Thoracic aorta (tissue), 2 donors: ENCODE results near the gene SH2B2. TPM values are rescaled to one million over a fixed set of nuclear protein-coding genes. Genes with fewer than 3 reads are reported as not detected.
"Not testable (repeated sequence)": the region's sequence is repeated elsewhere in the genome, so short reads cannot be mapped to it uniquely, and the experiment has no call there.

Source experiments
- ATAC-seq: fragments of 150-250 bp; one replicate; pipeline ENCODE4 v1.8.0; 2017; ENCODE audit warnings: low read depth; ENCODE audit not compliant: insufficient number of reproducible peaks, low FRiP score
- DNase-seq: peaks from one replicate; pipeline ENCODE4 v3.0.0-alpha.2; 2020; ENCODE audit warnings: low spot score
- H3K27ac ChIP-seq, 2 donors: fragments of 200-600 bp; sonication (generic); 1 replicate in 1 of 2; 2 replicates in 1 of 2; pipeline ENCODE4 v1.5.1; 2016; ENCODE audit warnings: mild to moderate bottlenecking in 2 of 2, moderate library complexity in 2 of 2
- H3K27me3 ChIP-seq: fragments of 200-600 bp; sonication (generic); replicated peaks from 2 replicates; pipeline ENCODE4 v1.6.0; 2016; ENCODE audit warnings: mild to moderate bottlenecking; ENCODE audit not compliant: insufficient read depth
- H3K36me3 ChIP-seq: fragments of 200-600 bp; sonication (generic); one replicate; pipeline ENCODE4 v1.5.1; 2016
- H3K4me1 ChIP-seq, 2 donors: fragments of 200-600 bp; sonication (generic); 1 replicate in 1 of 2; 2 replicates in 1 of 2; pipeline versions ENCODE4 v1.5.1 to v1.6.0; 2016; ENCODE audit warnings: low read depth in 2 of 2, mild to moderate bottlenecking in 1 of 2; ENCODE audit not compliant: control insufficient read depth in 1 of 2
- H3K4me3 ChIP-seq: fragments of 200-600 bp; sonication (generic); 2 replicates; pipeline ENCODE4 v1.5.1; 2016; ENCODE audit warnings: mild to moderate bottlenecking
- H3K9me3 ChIP-seq: fragments of 200-600 bp; sonication (generic); 2 replicates; pipeline ENCODE4 v1.5.1; 2016
- total RNA-seq, 2 donors: library from RNA; depleted of rRNA; stranded (reverse); fragments of >200 nt; gene quantifications; one replicate each; pipeline versions ENCODE4 v1.1.0 to v1.2.3, GENCODE V29; 2016
- TF ChIP-seq, protein P1 (sequence below): fragments of 200-600 bp; sonication (generic); IDR thresholded peaks from one replicate; pipeline ENCODE4 v1.5.1; 2019; ENCODE audit warnings: antibody characterized with exemption

The SH2B2 gene
- total RNA-seq, 2 donors from 2014 or later, result 10.0 to 30.2 TPM

DNA sequence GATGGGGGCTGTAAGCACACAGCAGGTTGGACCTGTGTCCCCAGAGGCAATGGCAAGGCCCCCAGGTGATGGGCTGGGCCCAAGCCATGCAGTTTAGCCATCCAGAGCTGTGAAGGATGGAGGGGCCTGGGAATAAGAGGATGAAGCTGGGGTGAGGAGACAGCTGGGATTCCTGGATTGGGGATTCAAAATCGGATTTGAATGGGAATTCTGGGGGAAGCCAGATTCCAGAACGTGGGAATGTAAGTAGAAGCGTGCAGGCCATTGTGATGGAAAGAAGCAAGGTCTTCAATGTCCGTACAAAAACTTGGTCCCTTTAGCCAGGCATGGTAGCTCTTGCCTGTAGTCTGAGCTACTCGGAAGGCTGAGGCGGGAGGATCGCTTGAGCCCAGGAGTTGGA lies 9.8 kb downstream of the SH2B2 start:
- DNase-seq, result no peak
- TF ChIP-seq, protein P1, sequence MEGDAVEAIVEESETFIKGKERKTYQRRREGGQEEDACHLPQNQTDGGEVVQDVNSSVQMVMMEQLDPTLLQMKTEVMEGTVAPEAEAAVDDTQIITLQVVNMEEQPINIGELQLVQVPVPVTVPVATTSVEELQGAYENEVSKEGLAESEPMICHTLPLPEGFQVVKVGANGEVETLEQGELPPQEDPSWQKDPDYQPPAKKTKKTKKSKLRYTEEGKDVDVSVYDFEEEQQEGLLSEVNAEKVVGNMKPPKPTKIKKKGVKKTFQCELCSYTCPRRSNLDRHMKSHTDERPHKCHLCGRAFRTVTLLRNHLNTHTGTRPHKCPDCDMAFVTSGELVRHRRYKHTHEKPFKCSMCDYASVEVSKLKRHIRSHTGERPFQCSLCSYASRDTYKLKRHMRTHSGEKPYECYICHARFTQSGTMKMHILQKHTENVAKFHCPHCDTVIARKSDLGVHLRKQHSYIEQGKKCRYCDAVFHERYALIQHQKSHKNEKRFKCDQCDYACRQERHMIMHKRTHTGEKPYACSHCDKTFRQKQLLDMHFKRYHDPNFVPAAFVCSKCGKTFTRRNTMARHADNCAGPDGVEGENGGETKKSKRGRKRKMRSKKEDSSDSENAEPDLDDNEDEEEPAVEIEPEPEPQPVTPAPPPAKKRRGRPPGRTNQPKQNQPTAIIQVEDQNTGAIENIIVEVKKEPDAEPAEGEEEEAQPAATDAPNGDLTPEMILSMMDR, result no peak
- Histone ChIP-seq H3K9me3 (no peaks in the 10 kb centered on the region), H3K27me3 (peaks cover 4% of the 10 kb centered on the region), H3K4me3 (no peak overlapping the region), H3K36me3 (no peaks in the 10 kb centered on the region), H3K4me1 (peaks cover 0 to 8% of the 10 kb centered on the region in 2 donors), H3K27ac (no peak overlapping the region)
- ATAC-seq, result no peak

DNA sequence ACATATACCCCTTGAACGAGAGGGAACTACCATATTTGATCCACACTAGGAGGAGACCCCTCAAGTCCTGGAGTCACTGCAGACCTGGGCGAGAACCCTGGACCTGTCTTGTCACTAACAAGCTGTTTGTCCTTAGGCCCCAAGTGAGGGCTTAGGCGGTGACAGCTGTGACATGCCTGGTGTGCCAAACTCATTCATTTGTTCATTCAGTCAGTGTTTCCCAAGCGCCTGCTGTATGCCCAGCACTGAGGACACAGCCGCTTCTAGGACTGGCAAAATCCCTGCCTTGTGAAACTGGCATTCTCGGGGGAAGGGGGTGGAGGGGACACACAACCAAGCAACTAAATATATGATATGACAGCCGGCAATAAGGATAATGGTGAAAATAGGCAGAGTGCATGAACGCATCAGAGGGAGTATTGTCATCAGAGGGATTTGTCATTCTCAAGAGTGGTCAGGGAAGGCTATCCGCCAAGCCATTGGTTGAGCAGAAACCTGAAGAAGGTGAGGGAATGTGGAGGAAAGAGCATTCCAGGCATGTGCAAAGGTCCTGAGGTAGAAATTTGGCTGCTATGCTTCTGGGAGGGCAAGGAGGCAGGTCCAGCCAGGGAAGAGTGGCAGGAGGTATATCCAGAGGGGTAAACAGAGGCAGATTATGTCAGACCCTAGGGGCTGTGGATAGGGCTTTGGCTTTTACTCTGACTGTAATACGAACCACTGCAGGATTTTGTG lies 11.0 kb downstream of the SH2B2 start:
- ATAC-seq, result no peak
- Histone ChIP-seq H3K9me3 (no peaks in the 10 kb centered on the region), H3K4me1 (peaks cover 0 to 8% of the 10 kb centered on the region in 2 donors), H3K4me3 (no peak overlapping the region), H3K36me3 (no peaks in the 10 kb centered on the region), H3K27ac (no peak overlapping the region), H3K27me3 (peaks cover 4% of the 10 kb centered on the region)
- TF ChIP-seq, protein P1, result no peak
- DNase-seq, result no peak

DNA sequence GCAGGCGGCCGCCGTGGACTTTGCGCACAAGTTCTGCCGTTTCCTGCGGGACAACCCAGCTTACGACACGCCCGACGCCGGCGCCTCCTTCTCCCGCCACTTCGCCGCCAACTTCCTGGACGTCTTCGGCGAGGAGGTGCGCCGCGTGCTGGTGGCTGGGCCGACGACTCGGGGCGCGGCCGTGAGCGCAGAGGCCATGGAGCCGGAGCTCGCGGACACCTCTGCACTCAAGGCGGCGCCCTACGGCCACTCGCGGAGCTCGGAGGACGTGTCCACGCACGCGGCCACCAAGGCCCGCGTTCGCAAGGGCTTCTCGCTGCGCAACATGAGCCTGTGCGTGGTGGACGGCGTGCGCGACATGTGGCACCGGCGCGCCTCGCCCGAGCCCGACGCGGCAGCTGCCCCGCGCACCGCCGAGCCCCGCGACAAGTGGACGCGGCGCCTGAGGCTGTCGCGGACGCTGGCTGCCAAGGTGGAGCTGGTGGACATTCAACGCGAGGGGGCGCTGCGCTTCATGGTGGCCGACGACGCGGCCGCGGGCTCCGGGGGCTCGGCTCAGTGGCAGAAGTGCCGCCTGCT lies 14.1 kb downstream of the SH2B2 start:
- no peak for DNase-seq
- no peak for ATAC-seq
- Histone ChIP-seq H3K4me3 (no peak overlapping the region), H3K36me3 (no peaks in the 10 kb centered on the region), H3K4me1 (peaks cover 0 to 8% of the 10 kb centered on the region in 2 donors), H3K27me3 (peaks cover 4% of the 10 kb centered on the region), H3K27ac (no peak overlapping the region), H3K9me3 (no peaks in the 10 kb centered on the region)
- TF ChIP-seq, protein P1, result no peak

DNA sequence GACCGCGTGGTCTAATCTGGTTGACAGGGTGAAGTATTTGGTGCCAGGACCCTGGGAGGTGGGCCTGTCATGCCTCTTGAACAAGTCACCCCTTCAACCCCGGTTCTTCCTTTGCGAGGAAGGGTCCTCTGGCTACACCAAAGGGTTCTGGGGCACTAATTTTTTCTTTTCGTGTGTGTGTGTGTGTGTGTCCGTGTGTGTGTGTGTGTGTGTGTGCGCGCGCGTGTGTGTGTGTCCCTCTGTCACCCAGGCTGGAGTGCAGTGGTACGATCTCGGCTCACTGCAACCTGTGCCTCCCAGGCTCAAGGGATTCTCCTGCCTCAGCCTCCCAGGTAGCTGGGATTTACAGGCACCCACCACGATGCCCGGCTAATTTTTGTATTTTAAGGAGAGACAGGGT lies 14.7 kb downstream of the SH2B2 start:
- DNase-seq, H3K9me3 ChIP-seq, ATAC-seq: not testable (repeated sequence)

DNA sequence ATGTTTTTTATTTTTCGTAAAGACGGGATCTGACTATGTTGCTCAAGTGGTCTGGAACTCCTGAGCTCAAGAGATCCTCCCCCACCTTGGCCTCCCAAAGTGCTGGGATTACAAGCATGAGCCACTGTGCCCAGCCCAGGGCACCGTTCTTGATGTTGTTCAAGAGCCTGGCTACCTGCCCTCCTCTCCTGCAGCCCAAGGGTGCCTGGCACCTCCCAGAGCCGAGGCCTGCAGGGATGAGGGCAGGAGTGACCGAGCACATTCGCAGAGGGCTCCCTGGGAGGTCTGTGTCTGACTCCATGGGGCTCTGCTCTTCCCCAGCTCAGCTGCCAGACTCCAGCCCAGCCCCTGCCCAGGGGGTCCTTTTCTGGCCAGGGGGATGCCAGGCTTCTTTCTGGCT lies 15.4 kb downstream of the SH2B2 start:
- Histone ChIP-seq H3K4me3 (no peak overlapping the region), H3K27ac (no peak overlapping the region), H3K9me3 (no peaks in the 10 kb centered on the region), H3K36me3 (no peaks in the 10 kb centered on the region), H3K27me3 (peaks cover 4% of the 10 kb centered on the region), H3K4me1 (peaks cover 0 to 8% of the 10 kb centered on the region in 2 donors)
- no peak for ATAC-seq
- no peak for DNase-seq
- TF ChIP-seq, protein P1, result no peak

More for the DNA sequence above, 14.7 kb downstream of the SH2B2 start:
- not testable (repeated sequence) for H3K27ac ChIP-seq, H3K27me3 ChIP-seq, H3K4me3 ChIP-seq, H3K36me3 ChIP-seq, H3K4me1 ChIP-seq
